Renal cortical epithelial cell (primary cell): ENCODE data around the gene DCUN1D2. TPM values are rescaled to one million over a fixed set of nuclear protein-coding genes. Genes with fewer than 3 reads are reported as not detected.

Source experiments
- DNase-seq: peaks from one replicate; pipeline ENCODE4 v3.0.0-alpha.2; 2011; ENCODE audit warnings: low read depth
- total RNA-seq: library from RNA; depleted of rRNA; stranded (reverse); fragments of >200 nt; gene quantifications from 2 replicates; pipeline ENCODE4 v1.2.3, GENCODE V29; 2014

The DCUN1D2 gene
- total RNA-seq, 1 donor from 2014 or later: 25.8 TPM

- DNase-seq: no peak
Observed at GRCh38 chr13:113519556-113519955, 29.0 kb upstream of the DCUN1D2 start.

GRCh38 chr13:113518076-113518803, 27.7 kb upstream of the DCUN1D2 start:
- no peak for DNase-seq

- DNase-seq: no peak
Observed at GRCh38 chr13:113514847-113515246, 24.3 kb upstream of the DCUN1D2 start.

GRCh38 chr13:113513761-113514160, 23.2 kb upstream of the DCUN1D2 start:
- DNase-seq: no peak

GRCh38 chr13:113511361-113511760, 20.9 kb upstream of the DCUN1D2 start:
- DNase-seq: no peak

GRCh38 chr13:113510871-113511270, 20.4 kb upstream of the DCUN1D2 start:
- no peak for DNase-seq

GRCh38 chr13:113509989-113510388, 19.5 kb upstream of the DCUN1D2 start:
- no peak for DNase-seq

GRCh38 chr13:113508521-113509254, 18.2 kb upstream of the DCUN1D2 start:
- no peak for DNase-seq

- no peak for DNase-seq
Observed at GRCh38 chr13:113507505-113508345, 17.2 kb upstream of the DCUN1D2 start.

GRCh38 chr13:113506871-113507388, 16.4 kb upstream of the DCUN1D2 start:
- DNase-seq: no peak

GRCh38 chr13:113506025-113506685, 15.6 kb upstream of the DCUN1D2 start:
- DNase-seq: no peak

- DNase-seq: no peak
Observed at GRCh38 chr13:113502686-113503085, 12.2 kb upstream of the DCUN1D2 start.

GRCh38 chr13:113500530-113501265, 10.2 kb upstream of the DCUN1D2 start:
- no peak for DNase-seq

GRCh38 chr13:113499936-113500335, 9.4 kb upstream of the DCUN1D2 start:
- DNase-seq: no peak

GRCh38 chr13:113498905-113499304, 8.4 kb upstream of the DCUN1D2 start:
- DNase-seq: no peak

- DNase-seq: no peak
Observed at GRCh38 chr13:113497217-113497616, 6.7 kb upstream of the DCUN1D2 start.

- DNase-seq: no peak
Observed at GRCh38 chr13:113495494-113496210, 5.1 kb upstream of the DCUN1D2 start.

GRCh38 chr13:113493315-113493951, 2.9 kb upstream of the DCUN1D2 start:
- peak; percentile 99 for DNase-seq

- DNase-seq: no peak
Observed at GRCh38 chr13:113491982-113492381, 1.5 kb upstream of the DCUN1D2 start.

- no peak for DNase-seq
Observed at GRCh38 chr13:113491418-113491883, 940 bp upstream of the DCUN1D2 start.
